SK-N-MC (cell line): ENCODE data around the gene C22orf15.

ENCODE experiments used
- EZH2 ChIP-seq: fragments of 200-600 bp; sonication (generic); IDR thresholded peaks from one replicate; pipeline ENCODE4 v1.6.1; 2017; ENCODE audit warnings: antibody characterized with exemption
- POLR2AphosphoS5 ChIP-seq: IDR thresholded peaks from 2 replicates; pipeline ENCODE4 v1.6.1; 2012; ENCODE audit warnings: mild to moderate bottlenecking, low read depth, low read length, borderline replicate concordance

GRCh38 chr22:23752750-23753149 lies 10.0 kb upstream of the C22orf15 start:
- no peak for TF ChIP-seq POLR2AphosphoS5
- TF ChIP-seq EZH2: no peak
